ENCODE data around the gene NRG3.

GRCh38 chr10:82399850-82400249 is 524.9 kb downstream of the NRG3 start:
- no peak for TF ChIP-seq REST (IDR thresholded peaks at IDR 0.05; ENCODE audit: low read depth)
- TF ChIP-seq, protein P1, sequence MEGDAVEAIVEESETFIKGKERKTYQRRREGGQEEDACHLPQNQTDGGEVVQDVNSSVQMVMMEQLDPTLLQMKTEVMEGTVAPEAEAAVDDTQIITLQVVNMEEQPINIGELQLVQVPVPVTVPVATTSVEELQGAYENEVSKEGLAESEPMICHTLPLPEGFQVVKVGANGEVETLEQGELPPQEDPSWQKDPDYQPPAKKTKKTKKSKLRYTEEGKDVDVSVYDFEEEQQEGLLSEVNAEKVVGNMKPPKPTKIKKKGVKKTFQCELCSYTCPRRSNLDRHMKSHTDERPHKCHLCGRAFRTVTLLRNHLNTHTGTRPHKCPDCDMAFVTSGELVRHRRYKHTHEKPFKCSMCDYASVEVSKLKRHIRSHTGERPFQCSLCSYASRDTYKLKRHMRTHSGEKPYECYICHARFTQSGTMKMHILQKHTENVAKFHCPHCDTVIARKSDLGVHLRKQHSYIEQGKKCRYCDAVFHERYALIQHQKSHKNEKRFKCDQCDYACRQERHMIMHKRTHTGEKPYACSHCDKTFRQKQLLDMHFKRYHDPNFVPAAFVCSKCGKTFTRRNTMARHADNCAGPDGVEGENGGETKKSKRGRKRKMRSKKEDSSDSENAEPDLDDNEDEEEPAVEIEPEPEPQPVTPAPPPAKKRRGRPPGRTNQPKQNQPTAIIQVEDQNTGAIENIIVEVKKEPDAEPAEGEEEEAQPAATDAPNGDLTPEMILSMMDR (IDR thresholded peaks at IDR 0.05 in 2 of 3, conservative IDR thresholded peaks at IDR 0.05 in 1 of 3; ENCODE audit: borderline replicate concordance in 1 of 3, insufficient read depth in 1 of 3, low read depth in 2 of 3, low read length in 2 of 3): no peak
- TF ChIP-seq CEBPB (IDR thresholded peaks at IDR 0.05; ENCODE audit: low read depth): no peak
- TF ChIP-seq EZH2phosphoT487 (IDR thresholded peaks at IDR 0.05; ENCODE audit: borderline replicate concordance): no peak
- TF ChIP-seq POLR2AphosphoS5 (IDR thresholded peaks at IDR 0.05; ENCODE audit: low read depth, low read length): no peak
- TF ChIP-seq POLR2A (IDR thresholded peaks at IDR 0.05; ENCODE audit: borderline replicate concordance, extremely low read depth, insufficient read depth, insufficient read length): no peak
- no peak for TF ChIP-seq EZH2 (IDR thresholded peaks at IDR 0.05)
- TF ChIP-seq RAD21 (IDR thresholded peaks at IDR 0.05; ENCODE audit: low read depth): no peak
